ENCODE results near the gene AGFG1. TPM values are rescaled to one million over a fixed set of nuclear protein-coding genes. Genes with fewer than 3 reads are reported as not detected.
A peak's percentile ranks its signal among the peaks of the same experiment; 100 is the strongest.

AGFG1 gene, protein sequence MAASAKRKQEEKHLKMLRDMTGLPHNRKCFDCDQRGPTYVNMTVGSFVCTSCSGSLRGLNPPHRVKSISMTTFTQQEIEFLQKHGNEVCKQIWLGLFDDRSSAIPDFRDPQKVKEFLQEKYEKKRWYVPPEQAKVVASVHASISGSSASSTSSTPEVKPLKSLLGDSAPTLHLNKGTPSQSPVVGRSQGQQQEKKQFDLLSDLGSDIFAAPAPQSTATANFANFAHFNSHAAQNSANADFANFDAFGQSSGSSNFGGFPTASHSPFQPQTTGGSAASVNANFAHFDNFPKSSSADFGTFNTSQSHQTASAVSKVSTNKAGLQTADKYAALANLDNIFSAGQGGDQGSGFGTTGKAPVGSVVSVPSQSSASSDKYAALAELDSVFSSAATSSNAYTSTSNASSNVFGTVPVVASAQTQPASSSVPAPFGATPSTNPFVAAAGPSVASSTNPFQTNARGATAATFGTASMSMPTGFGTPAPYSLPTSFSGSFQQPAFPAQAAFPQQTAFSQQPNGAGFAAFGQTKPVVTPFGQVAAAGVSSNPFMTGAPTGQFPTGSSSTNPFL
- 118 and 122 TPM in 2 replicates for total RNA-seq (2021)
- Bru-seq, nascent RNA = percentile 97 among the genes with signal in this experiment
- percentile 97 among the genes with signal in this experiment for BruChase-seq, experiment 1, labeled RNA remaining after a 2-hour chase
- BruChase-seq, experiment 2, labeled RNA remaining after a 6-hour chase = percentile 90 among the genes with signal in this experiment
- long read RNA-seq, full-length matches to known transcripts = 222 of 262 reads
- long read RNA-seq, partial matches to known transcripts = 16 of 262 reads
- long read RNA-seq, other reads (novel, unspliced or antisense) = 24 of 262 reads

DNA sequence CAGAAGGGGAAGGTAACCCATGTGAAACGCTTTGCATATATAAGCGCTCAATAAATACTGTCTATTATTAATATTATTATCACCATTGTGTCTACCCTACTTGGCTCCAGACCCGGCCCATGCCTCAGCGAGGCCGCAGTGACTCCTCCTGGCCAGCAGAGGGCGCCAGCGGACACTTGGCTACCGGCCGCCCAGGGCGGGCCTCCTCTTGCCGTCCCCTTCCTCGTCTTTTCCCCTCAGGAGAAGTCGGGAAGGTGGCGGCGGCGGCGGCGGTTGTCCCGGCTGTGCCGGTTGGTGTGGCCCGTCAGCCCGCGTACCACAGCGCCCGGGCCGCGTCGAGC lies at the start of gene AGFG1:
TSS of gene AGFG1 (plus strand) at position 233 of the 341 bp plus-strand sequence. CDS start 266 bp downstream, outside the sequence.
- Histone ChIP-seq H3K4me3 (ENCODE audit: low read depth, low read length, poor library complexity, severe bottlenecking) (peak within 1 kb of the TSS; percentile 93), H3K27ac (ENCODE audit: low read depth, low read length, poor library complexity, severe bottlenecking) (peak within 1 kb of the TSS; percentile 89), H3K36me3 (ENCODE audit: insufficient read depth, low read length, poor library complexity, severe bottlenecking) (no peaks in the 10 kb centered on the region), H3K27me3 (replicated peaks; ENCODE audit: insufficient read depth, low read depth, low read length, poor library complexity) (no peaks in the 10 kb centered on the region), H3K9me3 (ENCODE audit: low read depth, low read length, poor library complexity, severe bottlenecking) (no peaks in the 10 kb centered on the region), H3K4me1 (ENCODE audit: insufficient read depth, low read length, poor library complexity, severe bottlenecking) (peaks cover 13% of the 10 kb centered on the region)
- CTCF ChIA-PET = no interaction called here
- peak; percentile 89 for DNase-seq (ENCODE audit: low spot score)
- no TSS peak for BruUV-seq (replicated peaks)
- intact Hi-C loops (cut with micrococcal nuclease; ENCODE audit: unreplicated experiment) = loop anchor here (5.0 kb wide), 1 partner anchor 65 kb away; no protein-coding TSS in a partner anchor
- TF ChIP-seq EZH2 (IDR thresholded peaks at IDR 0.05; ENCODE audit: borderline replicate concordance, low read depth, low read length, poor library complexity, severe bottlenecking) (no peak), CTCF (conservative IDR thresholded peaks at IDR 0.05; ENCODE audit: low read depth, low read length) (peak; percentile 97)
- POLR2A ChIA-PET (ENCODE audit: low non-redundant PET) = no interaction called here

DNA sequence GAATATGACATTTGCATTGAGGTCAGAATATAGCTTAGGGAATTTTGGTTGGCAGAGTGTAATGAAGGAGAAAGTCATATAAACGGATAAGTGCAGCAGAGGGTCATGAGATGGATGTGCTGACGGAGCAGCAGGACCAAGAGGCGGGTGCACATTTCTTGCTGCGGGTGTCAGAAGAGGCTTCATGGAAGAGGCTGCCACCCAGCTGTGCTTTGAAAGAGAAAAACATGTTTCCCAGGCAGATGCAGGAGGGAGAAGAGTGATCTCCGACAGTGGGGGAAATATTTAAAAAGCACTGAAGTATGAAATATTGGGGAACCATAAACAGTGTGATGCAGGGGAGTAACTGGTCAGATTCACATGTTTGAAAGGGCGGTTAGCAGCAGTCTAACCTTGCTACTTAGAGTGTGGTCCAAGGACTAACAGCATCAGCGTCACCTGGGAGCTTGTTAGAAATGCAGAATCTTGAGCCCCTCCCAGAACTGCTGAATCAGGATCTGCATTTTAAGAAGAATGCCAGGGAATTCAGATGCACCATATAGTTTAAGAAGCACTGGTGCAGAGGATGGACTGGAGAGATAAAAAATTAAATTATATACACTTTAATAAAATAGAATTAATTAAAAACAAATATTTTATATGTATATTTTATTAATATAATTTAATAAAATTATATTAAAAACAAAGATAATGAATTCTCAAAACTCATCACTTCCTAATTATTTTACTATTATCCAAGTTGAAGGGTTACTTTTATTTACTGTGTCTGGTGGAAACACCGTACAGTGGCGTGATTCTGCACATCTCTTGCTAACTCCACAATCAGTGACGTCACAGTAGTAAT lies 48.1 kb upstream of the AGFG1 start:
- TF ChIP-seq EZH2 (IDR thresholded peaks at IDR 0.05; ENCODE audit: borderline replicate concordance, low read depth, low read length, poor library complexity, severe bottlenecking) (no peak), CTCF (conservative IDR thresholded peaks at IDR 0.05; ENCODE audit: low read depth, low read length) (no peak)
- Histone ChIP-seq H3K9me3 (ENCODE audit: low read depth, low read length, poor library complexity, severe bottlenecking) (no peaks in the 10 kb centered on the region), H3K4me3 (ENCODE audit: low read depth, low read length, poor library complexity, severe bottlenecking) (no peak overlapping the region), H3K4me1 (ENCODE audit: insufficient read depth, low read length, poor library complexity, severe bottlenecking) (no peaks in the 10 kb centered on the region), H3K27ac (ENCODE audit: low read depth, low read length, poor library complexity, severe bottlenecking) (no peak overlapping the region), H3K27me3 (replicated peaks; ENCODE audit: insufficient read depth, low read depth, low read length, poor library complexity) (no peaks in the 10 kb centered on the region), H3K36me3 (ENCODE audit: insufficient read depth, low read length, poor library complexity, severe bottlenecking) (no peaks in the 10 kb centered on the region)
- ChIA-PET CTCF (no interaction called here), POLR2A (ENCODE audit: low non-redundant PET) (no interaction called here)
- no peak for DNase-seq (ENCODE audit: low spot score)
- intact Hi-C loops (cut with micrococcal nuclease; ENCODE audit: unreplicated experiment) = no loop called here
- no TSS peak for BruUV-seq (replicated peaks)

DNA sequence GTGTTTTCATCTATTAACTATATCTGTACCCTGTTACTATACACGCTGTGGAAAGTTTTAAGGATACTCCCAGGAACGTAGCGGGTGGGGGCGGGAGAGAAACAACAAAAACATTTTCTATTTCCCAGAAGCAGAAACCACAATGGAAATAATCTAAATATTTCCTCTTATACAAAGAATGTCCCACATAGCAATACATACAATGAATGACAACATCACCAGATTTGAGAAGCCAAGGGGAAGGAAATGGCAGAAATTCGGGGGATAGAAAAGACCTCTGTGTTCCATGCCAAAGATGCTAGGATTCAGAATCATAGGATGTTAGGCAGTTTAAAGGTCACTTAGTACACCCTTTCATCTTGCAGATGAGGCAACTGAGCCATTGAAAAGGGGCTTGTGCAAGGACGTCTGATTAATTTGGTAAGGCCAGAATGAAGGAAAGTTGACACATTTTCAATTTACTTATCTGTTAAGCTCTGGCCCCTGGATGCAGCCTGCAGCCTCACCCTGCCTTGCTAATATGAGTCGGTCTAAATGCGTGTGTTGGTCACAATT lies 43.1 kb upstream of the AGFG1 start:
- ChIA-PET CTCF (no interaction called here), POLR2A (ENCODE audit: low non-redundant PET) (no interaction called here)
- no peaks in the 10 kb centered on the region for H3K4me1 ChIP-seq (ENCODE audit: insufficient read depth, low read length, poor library complexity, severe bottlenecking)
- BruUV-seq (replicated peaks) = no TSS peak
- H3K36me3 ChIP-seq (ENCODE audit: insufficient read depth, low read length, poor library complexity, severe bottlenecking) = no peaks in the 10 kb centered on the region
- H3K27ac ChIP-seq (ENCODE audit: low read depth, low read length, poor library complexity, severe bottlenecking) = no peak overlapping the region
- TF ChIP-seq EZH2 (IDR thresholded peaks at IDR 0.05; ENCODE audit: borderline replicate concordance, low read depth, low read length, poor library complexity, severe bottlenecking) (no peak), CTCF (conservative IDR thresholded peaks at IDR 0.05; ENCODE audit: low read depth, low read length) (no peak)
- no peak for DNase-seq (ENCODE audit: low spot score)
- intact Hi-C loops (cut with micrococcal nuclease; ENCODE audit: unreplicated experiment) = no loop called here
- no peaks in the 10 kb centered on the region for H3K27me3 ChIP-seq (replicated peaks; ENCODE audit: insufficient read depth, low read depth, low read length, poor library complexity)
- peaks cover 12% of the 10 kb centered on the region for H3K9me3 ChIP-seq (ENCODE audit: low read depth, low read length, poor library complexity, severe bottlenecking)
- no peak overlapping the region for H3K4me3 ChIP-seq (ENCODE audit: low read depth, low read length, poor library complexity, severe bottlenecking)

All from A673 (cell line).